ENCODE data around the gene ATE1.
A peak's percentile ranks its signal among the peaks of the same experiment; 100 is the strongest.
"Not testable (repeated sequence)": the region's sequence is repeated elsewhere in the genome, so short reads cannot be mapped to it uniquely, and the experiment has no call there.

Gene ATE1

DNA sequence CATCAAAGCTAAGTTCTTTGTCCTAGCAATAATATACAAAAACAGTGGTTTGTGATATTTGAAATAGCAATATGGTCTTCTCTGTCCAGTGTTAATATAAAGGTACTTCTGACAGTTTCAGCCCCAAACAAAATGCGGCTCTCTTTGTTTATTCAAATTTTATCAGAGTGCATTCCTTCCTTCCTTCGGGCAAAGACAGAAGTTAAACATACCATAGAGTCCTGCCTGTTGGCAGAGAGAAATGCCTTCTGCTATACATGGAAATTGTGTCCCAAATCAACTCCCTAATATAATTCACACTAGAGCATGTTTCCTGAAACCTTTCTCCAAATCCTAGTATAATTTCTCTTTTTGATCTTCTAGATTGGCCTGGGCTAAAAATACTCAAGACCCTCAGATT lies 21.2 kb upstream of the ATE1 start:
- no peak for DNase-seq (ENCODE audit: low read depth)
- H3K4me3 ChIP-seq (ENCODE audit: low read depth, low read length): no peak overlapping the region
- no peak for TF ChIP-seq POLR2A (IDR thresholded peaks at IDR 0.05; ENCODE audit: extremely low read depth, insufficient read length)
- TF ChIP-seq MYC (IDR thresholded peaks at IDR 0.05; ENCODE audit: low read depth, low read length): no peak
- TF ChIP-seq, protein P1, sequence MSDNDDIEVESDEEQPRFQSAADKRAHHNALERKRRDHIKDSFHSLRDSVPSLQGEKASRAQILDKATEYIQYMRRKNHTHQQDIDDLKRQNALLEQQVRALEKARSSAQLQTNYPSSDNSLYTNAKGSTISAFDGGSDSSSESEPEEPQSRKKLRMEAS (IDR thresholded peaks at IDR 0.05; ENCODE audit: low read depth, low read length): no peak
- TF ChIP-seq, protein P2, sequence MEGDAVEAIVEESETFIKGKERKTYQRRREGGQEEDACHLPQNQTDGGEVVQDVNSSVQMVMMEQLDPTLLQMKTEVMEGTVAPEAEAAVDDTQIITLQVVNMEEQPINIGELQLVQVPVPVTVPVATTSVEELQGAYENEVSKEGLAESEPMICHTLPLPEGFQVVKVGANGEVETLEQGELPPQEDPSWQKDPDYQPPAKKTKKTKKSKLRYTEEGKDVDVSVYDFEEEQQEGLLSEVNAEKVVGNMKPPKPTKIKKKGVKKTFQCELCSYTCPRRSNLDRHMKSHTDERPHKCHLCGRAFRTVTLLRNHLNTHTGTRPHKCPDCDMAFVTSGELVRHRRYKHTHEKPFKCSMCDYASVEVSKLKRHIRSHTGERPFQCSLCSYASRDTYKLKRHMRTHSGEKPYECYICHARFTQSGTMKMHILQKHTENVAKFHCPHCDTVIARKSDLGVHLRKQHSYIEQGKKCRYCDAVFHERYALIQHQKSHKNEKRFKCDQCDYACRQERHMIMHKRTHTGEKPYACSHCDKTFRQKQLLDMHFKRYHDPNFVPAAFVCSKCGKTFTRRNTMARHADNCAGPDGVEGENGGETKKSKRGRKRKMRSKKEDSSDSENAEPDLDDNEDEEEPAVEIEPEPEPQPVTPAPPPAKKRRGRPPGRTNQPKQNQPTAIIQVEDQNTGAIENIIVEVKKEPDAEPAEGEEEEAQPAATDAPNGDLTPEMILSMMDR (IDR thresholded peaks at IDR 0.05; ENCODE audit: low read depth, low read length): no peak

DNA sequence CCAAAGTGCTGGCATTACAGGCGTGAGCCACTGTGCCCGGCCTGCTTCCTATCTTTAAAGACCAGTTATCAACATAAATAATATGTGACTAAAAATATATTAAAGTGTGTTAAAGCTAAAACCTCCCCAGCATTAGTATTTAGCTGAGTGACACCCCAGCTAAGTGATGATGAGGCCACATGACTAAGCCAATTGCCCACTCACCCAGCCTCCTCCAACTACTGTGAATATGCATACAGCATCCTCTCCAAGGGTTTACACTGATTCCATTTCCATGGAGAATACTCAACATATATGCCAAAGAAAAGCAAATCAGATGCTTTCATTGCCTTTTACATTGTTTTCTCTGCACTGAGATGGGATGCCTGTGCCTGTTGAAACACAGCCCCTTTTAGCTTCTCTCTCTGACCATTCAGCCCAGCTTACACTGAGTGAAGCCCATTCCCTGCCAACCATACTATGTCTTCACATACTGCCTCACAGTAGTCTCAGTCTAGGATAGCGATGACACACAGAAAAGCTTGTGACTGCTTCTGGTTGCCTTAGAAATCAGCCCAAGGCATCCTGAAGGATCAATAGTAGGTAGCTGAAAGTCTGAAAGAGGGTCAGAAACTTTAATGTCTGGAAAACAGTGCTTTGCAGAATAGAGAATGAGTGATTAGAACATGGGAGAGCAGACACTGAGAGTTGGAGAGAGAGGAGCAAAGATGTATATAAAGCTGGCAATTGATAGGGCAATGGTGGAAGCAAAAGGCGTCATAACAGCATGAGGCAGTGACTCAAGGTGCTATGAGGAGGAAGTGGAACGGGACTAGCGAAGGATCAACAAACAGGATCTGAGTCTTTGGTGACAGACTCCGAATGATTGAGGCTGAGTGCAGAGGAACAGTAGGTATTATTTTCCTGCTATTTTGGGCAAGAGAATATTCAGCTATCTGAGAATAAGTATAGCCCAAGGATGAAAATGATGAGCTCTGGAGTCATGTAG lies 19.8 kb upstream of the ATE1 start:
- H3K4me3 ChIP-seq (ENCODE audit: low read depth, low read length): no peak overlapping the region
- TF ChIP-seq POLR2A (IDR thresholded peaks at IDR 0.05; ENCODE audit: extremely low read depth, insufficient read length): no peak
- TF ChIP-seq, protein P2 (IDR thresholded peaks at IDR 0.05; ENCODE audit: low read depth, low read length): no peak
- TF ChIP-seq MYC (IDR thresholded peaks at IDR 0.05; ENCODE audit: low read depth, low read length): no peak
- TF ChIP-seq, protein P1 (IDR thresholded peaks at IDR 0.05; ENCODE audit: low read depth, low read length): no peak
- no peak for DNase-seq (ENCODE audit: low read depth)

DNA sequence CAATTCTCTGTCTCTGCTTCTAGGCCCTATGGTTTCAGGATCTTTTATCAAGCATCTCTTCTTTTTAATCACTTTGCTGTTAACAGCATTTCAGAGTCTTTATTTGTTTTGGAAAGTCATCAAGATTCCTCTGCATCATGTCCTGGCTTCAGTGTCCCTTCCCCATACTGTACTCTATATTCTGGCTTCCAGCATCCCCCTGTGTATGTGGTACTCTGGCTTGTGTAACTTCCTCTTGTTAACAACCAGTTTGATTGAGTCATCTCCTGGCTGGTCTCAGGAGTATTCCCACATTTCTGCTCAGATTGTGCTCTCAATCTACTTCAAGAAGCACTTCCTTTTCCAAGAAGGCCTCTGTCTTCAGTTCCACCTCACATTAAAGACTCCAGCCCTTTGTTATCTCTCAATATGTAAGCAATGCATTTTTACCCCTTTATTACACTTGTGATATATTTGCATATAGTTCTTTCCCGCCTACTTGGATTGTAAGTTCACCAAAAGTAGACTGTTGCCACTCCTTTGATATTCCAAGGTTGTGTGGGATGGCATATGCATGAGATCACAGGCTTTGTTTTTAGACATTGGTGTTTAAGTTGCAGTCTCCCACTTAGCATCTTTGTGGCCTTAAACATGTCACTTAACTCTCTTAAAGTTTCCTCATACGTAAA lies 15.1 kb upstream of the ATE1 start:
- H3K4me3 ChIP-seq (ENCODE audit: low read depth, low read length): no peak overlapping the region
- TF ChIP-seq, protein P1 (IDR thresholded peaks at IDR 0.05; ENCODE audit: low read depth, low read length): no peak
- TF ChIP-seq MYC (IDR thresholded peaks at IDR 0.05; ENCODE audit: low read depth, low read length): no peak
- TF ChIP-seq, protein P2 (IDR thresholded peaks at IDR 0.05; ENCODE audit: low read depth, low read length): no peak
- no peak for TF ChIP-seq POLR2A (IDR thresholded peaks at IDR 0.05; ENCODE audit: extremely low read depth, insufficient read length)
- peak; percentile 95 for DNase-seq (ENCODE audit: low read depth)

DNA sequence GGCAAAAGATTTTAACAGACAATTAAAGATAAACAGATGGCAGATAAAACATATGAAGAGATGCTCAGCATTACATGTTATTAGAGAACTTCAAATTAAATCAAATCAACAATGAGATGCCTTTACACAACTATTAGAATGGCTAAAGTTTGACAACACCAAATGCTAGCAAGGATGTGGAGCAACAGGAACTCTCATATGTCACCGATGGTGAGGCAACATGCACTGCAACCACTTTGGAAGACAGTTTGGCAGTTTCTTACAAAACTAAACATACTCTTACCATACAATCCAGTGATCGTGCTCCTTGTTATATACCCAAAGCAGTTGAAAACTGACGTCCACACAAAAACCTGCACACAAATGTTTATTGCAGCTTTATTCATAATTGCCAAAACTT lies 13.7 kb upstream of the ATE1 start:
- H3K4me3 ChIP-seq (ENCODE audit: low read depth, low read length): no peak overlapping the region
- peak; percentile 56 for DNase-seq (ENCODE audit: low read depth)
- TF ChIP-seq POLR2A (IDR thresholded peaks at IDR 0.05; ENCODE audit: extremely low read depth, insufficient read length): no peak
- TF ChIP-seq, protein P1 (IDR thresholded peaks at IDR 0.05; ENCODE audit: low read depth, low read length): no peak
- no peak for TF ChIP-seq MYC (IDR thresholded peaks at IDR 0.05; ENCODE audit: low read depth, low read length)
- TF ChIP-seq, protein P2 (IDR thresholded peaks at IDR 0.05; ENCODE audit: low read depth, low read length): no peak

DNA sequence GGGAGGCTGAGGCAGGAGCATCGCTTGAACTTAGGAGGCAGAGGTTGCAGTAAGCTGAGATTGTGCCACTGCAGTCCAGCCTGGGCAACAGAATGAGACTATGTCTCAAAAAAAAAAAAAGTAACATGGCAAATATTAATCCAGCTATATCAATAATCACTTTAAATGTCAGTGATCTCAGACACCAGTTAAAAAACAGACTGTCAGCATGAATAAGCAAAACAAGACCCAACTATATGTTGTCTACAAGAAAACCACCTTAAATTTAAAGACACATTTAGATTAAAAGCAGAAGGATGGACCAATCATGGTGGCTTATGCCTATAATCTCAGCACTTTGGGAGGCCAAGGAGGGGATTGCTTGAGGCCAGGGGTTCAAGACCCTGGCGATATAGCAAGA lies 8.5 kb upstream of the ATE1 start:
- TF ChIP-seq, protein P1 (IDR thresholded peaks at IDR 0.05; ENCODE audit: low read depth, low read length): no peak
- no peak for DNase-seq (ENCODE audit: low read depth)
- H3K4me3 ChIP-seq (ENCODE audit: low read depth, low read length): no peak overlapping the region

DNA sequence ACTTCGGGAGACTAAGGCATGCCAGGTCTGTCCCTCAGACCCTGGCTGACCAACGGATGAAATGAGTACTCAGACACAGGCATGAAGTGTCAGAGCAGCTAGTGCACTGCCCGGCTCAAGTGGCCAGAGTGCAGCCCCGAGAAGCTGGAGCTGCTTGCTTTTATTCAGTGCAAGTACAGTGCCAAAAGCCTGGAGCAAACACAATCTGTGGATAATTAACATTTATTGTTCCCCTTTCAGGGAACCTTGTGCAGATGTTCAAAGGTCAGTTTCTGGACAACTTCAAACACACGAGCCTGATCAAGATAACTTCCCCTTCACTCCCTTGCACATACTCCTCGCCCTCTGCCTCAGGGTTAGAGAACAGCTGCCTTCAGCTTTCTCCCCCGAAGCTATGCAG lies 7.9 kb upstream of the ATE1 start:
- TF ChIP-seq POLR2A (IDR thresholded peaks at IDR 0.05; ENCODE audit: extremely low read depth, insufficient read length): no peak
- TF ChIP-seq, protein P1 (IDR thresholded peaks at IDR 0.05; ENCODE audit: low read depth, low read length): 0 out of 2 replicates have a peak, but pooled peaks have one; percentile 31
- no peak for TF ChIP-seq MYC (IDR thresholded peaks at IDR 0.05; ENCODE audit: low read depth, low read length)
- TF ChIP-seq, protein P2 (IDR thresholded peaks at IDR 0.05; ENCODE audit: low read depth, low read length): no peak
- no peak overlapping the region for H3K4me3 ChIP-seq (ENCODE audit: low read depth, low read length)
- peak; percentile 77 for DNase-seq (ENCODE audit: low read depth)

DNA sequence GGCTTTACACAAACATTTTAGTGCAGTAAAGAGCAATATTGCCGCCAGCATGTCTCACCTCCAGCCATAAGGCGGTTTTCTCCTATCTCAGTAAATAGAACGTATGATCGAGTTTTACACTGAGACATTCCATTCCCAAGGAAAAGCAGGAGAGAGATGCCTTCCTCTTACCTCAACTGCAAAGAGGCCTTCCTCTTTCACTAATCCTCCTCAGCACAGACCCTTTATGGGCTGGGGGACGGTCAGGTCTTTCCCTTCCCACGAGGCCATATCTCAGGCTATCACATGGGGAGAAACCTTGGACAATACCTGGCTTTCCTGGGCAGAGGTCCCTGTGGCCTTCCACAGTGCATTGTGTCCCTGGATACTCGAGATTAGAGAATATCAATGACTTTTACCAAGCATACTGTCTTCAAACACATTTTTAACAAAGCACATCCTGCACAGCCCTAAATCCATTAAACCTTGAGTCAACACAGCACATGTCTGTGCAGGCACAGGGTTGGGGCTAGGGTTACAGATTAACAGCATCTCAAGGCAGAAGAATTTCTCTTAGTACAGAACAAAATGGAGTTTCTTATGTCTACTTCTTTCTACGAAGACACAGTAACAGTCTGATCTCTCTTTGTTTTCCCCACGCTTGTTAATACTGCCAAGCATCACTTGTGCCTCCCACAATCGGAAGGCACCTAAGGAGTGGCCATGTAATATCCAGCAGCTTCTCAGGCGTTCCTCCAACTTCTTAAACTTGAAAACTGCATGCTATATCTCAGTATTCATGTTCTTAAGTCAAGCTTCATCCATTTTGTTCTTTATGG lies 2.6 kb upstream of the ATE1 start:
- H3K4me3 ChIP-seq (ENCODE audit: low read depth, low read length): not testable (repeated sequence)

More for the DNA sequence above, 2.6 kb upstream of the ATE1 start:
- DNase-seq (ENCODE audit: low read depth): not testable (repeated sequence)
